HG02970 (cell line): ENCODE data around the gene ELF4.

Experiments used
- ATAC-seq: cut with Tn5 transposase; IDR thresholded peaks from one replicate; pipeline ENCODE4 v1.9.1; 2021; ENCODE audit warnings: mild to moderate bottlenecking, moderate library complexity, moderate number of reproducible peaks; ENCODE audit not compliant: unreplicated experiment, low FRiP score

ELF4 gene

GRCh38 chrX:130085551-130086446 is 24.5 kb downstream of the ELF4 start:
- ATAC-seq = no peak

- no peak for ATAC-seq
Measured at GRCh38 chrX:130084631-130085237, 25.6 kb downstream of the ELF4 start.

DNA sequence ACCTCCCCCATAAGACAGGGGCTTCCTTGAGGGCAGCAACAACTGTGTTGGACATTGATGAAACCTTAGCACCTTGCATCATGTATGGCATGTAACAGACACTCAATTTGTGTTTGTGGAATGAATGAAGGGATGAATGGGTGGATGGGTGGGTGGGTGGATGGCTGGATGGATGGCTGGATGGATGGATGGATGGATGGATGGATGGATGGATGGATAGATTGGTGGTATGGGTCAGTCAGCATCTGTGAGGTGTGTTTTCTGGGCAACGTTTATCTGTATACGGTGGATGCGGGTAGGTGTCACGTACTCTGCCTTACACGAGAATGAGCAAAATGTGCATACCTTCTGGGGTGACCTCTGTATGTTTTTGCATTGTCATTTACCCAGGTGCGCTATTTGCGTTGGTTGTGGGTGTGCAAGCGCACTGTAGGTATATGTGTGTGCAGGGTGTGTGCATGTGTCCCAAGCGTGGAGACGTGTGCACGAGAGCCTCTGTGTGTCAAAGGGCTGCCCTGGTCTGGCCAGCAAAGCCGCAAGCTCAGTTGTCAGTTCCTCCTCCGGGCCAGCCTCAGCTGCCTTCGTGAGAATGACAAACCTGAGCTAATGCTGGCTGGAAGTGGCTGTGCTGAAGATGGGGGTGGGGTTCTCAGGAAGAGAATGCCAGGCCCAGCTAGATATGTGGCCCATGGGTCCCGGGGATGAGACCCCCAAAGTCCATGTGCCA is 26.5 kb downstream of the ELF4 start:
- no peak for ATAC-seq

- ATAC-seq = no peak
Measured at GRCh38 chrX:130083107-130083490, 27.2 kb downstream of the ELF4 start.

- ATAC-seq = peak; percentile 57
Measured at GRCh38 chrX:130082244-130083106, 27.8 kb downstream of the ELF4 start.

DNA sequence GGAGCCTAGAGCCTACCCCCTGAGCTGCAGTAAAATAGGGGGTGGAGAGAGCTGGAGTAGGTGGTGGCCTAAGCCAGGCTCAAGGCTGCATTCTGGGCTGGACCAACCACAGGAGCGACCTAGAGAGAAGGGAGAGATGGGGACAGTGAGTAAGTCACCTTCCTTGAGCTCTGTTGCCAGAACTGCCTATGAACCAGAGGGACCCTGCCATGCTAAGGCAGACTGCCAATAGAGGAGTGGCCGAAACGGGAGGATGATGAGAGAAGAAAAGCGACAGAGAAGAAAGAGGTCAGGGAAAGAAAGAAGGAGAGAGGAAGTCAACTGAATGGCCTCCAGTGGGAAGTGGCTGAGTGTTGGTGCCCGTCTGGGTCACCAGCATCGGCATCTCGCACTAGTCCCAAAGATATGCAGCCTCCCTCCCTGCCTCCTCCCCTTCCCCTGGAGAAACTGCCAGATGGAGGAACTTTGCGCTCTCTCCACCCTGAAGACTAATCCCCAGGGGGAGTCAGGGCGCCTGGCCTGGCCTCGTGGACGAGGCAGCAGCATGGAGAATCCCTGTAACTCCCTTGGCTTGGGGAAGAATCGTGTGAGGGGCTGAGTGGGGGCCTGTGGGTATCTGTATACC is 28.8 kb downstream of the ELF4 start:
- no peak for ATAC-seq

- no peak for ATAC-seq
Measured at GRCh38 chrX:130080791-130081367, 29.4 kb downstream of the ELF4 start.

GRCh38 chrX:130079824-130080406 is 30.4 kb downstream of the ELF4 start:
- no peak for ATAC-seq

DNA sequence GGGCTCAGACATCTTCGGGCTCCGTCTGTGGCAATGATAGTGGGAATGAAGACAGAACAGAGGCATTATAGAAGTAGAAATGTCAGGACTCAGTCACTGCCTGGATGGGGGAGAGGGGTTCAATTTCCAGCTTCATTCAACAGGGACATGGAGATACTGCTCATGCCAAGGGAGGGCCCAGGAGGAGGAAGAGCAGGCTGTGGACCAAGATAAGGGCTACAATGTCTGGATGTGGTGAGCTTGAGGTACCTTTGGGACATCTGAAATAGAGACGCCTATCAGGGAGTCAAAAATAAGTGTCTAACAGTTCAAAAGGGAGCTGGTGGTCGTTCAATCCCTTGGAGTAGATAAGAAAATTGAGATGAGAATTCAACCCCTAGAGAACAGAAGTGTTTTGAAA is 34.5 kb downstream of the ELF4 start:
- no peak for ATAC-seq

GRCh38 chrX:130072345-130072740 is 38.0 kb downstream of the ELF4 start:
- ATAC-seq = no peak

- ATAC-seq = no peak
Measured at GRCh38 chrX:130071611-130072344, 38.5 kb downstream of the ELF4 start.

DNA sequence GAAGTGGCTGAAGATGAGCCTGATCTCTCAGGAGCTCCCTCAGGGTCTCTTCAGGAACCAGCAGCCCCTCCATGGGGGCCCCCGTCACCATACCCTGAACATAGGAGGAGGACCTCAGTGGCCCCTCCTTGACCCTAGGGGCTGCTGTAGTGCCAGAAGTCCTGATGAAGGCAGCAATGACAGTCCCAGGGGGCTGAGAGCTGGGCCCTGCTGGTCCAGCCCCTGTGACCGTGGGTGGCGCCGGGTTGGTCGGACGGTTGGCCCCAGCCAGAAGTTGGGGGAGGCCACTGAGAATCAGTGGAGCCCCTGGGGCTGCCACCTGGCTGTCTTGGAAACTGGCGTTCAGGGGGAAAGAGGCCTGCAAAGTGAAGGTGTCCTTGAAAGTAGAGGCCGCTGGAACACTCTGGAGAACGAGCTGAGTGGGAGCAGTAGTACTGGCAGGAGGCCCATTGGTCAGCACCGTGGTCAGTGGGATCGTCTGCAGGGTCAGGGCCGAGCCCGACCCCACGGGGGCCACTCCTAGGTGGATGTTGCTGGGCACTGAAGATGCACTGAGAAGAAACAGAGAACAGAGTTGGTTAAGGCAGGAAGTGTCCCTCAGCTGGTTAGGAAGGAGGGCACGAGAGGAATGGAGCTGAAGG is 43.2 kb downstream of the ELF4 start:
- ATAC-seq = no peak

- ATAC-seq = peak; percentile 81
Measured at GRCh38 chrX:130060122-130061069, 49.9 kb downstream of the ELF4 start.

DNA sequence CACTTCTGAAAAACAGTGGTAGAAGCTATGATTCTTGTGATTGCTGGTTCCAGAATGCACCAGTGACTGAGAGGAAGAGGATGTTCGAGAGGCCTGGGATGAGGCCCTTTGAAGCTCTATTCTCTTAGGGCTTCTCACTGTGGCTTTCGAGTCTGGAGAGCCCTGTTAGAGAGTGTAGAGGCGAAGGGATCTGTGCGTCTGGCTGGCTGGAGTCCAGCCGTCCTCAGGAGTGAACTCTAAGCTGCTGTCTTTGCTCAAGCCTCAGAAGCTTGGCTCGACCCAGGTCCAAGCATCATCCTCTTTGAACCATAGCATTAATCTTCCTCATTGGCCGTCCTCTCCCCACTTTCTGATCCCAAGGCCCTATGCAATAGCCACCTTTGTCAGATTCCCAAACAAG is 51.6 kb downstream of the ELF4 start:
- ATAC-seq = no peak

DNA sequence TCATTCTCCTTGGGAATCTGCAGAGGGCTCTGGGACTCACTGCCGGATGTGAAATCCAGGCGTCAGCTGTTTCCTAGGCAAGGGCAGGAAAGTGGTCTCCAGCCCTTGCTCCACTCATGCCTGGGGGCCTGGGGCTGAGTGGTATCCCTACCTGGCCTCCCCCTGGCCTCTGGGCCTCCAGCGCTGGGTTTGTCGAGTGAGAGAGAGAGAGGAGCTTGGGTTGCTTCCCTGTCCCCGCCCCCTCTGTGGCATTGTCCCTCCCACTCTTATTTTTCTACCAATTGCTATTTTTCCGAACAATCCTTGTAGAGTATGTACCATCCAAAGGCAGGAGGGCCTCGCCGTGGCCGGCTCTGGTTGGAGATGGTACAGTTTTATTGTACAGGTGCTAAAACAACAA is 53.1 kb downstream of the ELF4 start:
- ATAC-seq = no peak

GRCh38 chrX:130055899-130056298 is 54.4 kb downstream of the ELF4 start:
- ATAC-seq = no peak

DNA sequence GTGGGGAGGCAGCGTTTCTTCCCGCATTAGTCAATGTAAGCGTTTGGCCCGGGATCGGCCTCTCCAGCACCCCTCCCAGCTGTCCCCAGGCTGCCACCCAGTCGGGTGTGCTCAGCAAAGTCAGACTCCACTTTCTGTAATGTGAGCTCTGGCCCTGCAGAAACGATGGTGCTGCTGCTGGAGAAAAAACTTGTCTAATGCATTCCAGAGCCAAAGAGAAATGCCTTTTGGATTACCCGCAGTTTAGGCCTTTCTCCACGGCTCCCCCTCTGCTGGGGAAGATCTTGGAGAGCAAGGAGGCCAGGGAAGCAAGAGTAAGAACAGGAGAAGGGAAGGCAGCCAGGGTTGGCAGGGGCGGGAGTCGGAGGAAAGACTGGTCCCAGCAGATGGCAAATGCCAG is 55.2 kb downstream of the ELF4 start:
- ATAC-seq = no peak
